HG02981 (cell line): Measurements from ENCODE around the gene NR6A1.

Experiments used
- ATAC-seq: cut with Tn5 transposase; IDR thresholded peaks from one replicate; pipeline ENCODE4 v1.9.1; 2021; ENCODE audit warnings: mild to moderate bottlenecking, moderate library complexity; ENCODE audit not compliant: unreplicated experiment

NR6A1 gene

GRCh38 chr9:124730772-124731171, 40.3 kb downstream of the NR6A1 start:
- ATAC-seq: no peak

- no peak for ATAC-seq
Measured at GRCh38 chr9:124726886-124727285, 44.2 kb downstream of the NR6A1 start.

GRCh38 chr9:124725068-124725452, 46.1 kb downstream of the NR6A1 start:
- ATAC-seq: no peak

GRCh38 chr9:124724415-124725067, 46.6 kb downstream of the NR6A1 start:
- no peak for ATAC-seq

GRCh38 chr9:124723352-124723751, 47.8 kb downstream of the NR6A1 start:
- no peak for ATAC-seq

- ATAC-seq: no peak
Measured at GRCh38 chr9:124721109-124721906, 49.8 kb downstream of the NR6A1 start.

- ATAC-seq: no peak
Measured at GRCh38 chr9:124720429-124721108, 50.5 kb downstream of the NR6A1 start.

- ATAC-seq: no peak
Measured at GRCh38 chr9:124718928-124719327, 52.2 kb downstream of the NR6A1 start.

GRCh38 chr9:124717597-124717996, 53.5 kb downstream of the NR6A1 start:
- no peak for ATAC-seq

GRCh38 chr9:124716808-124717207, 54.3 kb downstream of the NR6A1 start:
- ATAC-seq: no peak

- ATAC-seq: no peak
Measured at GRCh38 chr9:124710766-124711165, 60.3 kb downstream of the NR6A1 start.

GRCh38 chr9:124709292-124709690, 61.8 kb downstream of the NR6A1 start:
- no peak for ATAC-seq

- ATAC-seq: no peak
Measured at GRCh38 chr9:124708633-124709291, 62.3 kb downstream of the NR6A1 start.

- ATAC-seq: no peak
Measured at GRCh38 chr9:124708074-124708473, 63.0 kb downstream of the NR6A1 start.

GRCh38 chr9:124707666-124708065, 63.4 kb downstream of the NR6A1 start:
- no peak for ATAC-seq

GRCh38 chr9:124706685-124707084, 64.4 kb downstream of the NR6A1 start:
- no peak for ATAC-seq

GRCh38 chr9:124699575-124699974, 71.5 kb downstream of the NR6A1 start:
- no peak for ATAC-seq

- no peak for ATAC-seq
Measured at GRCh38 chr9:124698265-124698664, 72.8 kb downstream of the NR6A1 start.

GRCh38 chr9:124697326-124698200, 73.5 kb downstream of the NR6A1 start:
- no peak for ATAC-seq

- ATAC-seq: no peak
Measured at GRCh38 chr9:124696101-124696500, 75.0 kb downstream of the NR6A1 start.
